Fibroblast of lung (primary cell): ENCODE measurements around the gene LIPH. TPM values are rescaled to one million over a fixed set of nuclear protein-coding genes. Genes with fewer than 3 reads are reported as not detected.

Source experiments
- DNase-seq, 2 donors: peaks; one replicate each; pipeline versions ENCODE4 v3.0.0 to v3.0.0-alpha.2; 2010; ENCODE audit warnings: low read depth in 2 of 2
- H2AFZ ChIP-seq: 2 replicates; pipeline ENCODE4 v1.5.1; 2012; ENCODE audit warnings: low read length, control low read depth, inconsistent platforms
- H3K27ac ChIP-seq: 2 replicates; pipeline ENCODE4 v1.5.1; 2011; ENCODE audit warnings: low read length, control low read depth; ENCODE audit not compliant: insufficient read depth
- H3K27me3 ChIP-seq: 2 replicates; pipeline ENCODE4 v1.5.1; 2011; ENCODE audit warnings: mild to moderate bottlenecking, low read length; ENCODE audit not compliant: control insufficient read depth, insufficient read depth
- H3K36me3 ChIP-seq: 2 replicates; pipeline ENCODE4 v1.5.1; 2011; ENCODE audit warnings: low read length; ENCODE audit not compliant: control insufficient read depth, insufficient read depth
- H3K4me1 ChIP-seq: 2 replicates; pipeline ENCODE4 v1.5.1; 2011; ENCODE audit warnings: low read length; ENCODE audit not compliant: control insufficient read depth, insufficient read depth; ENCODE audit errors: extremely low read depth
- H3K4me2 ChIP-seq: 2 replicates; pipeline ENCODE4 v1.5.1; 2011; ENCODE audit warnings: low read length, control low read depth; ENCODE audit not compliant: insufficient read depth; ENCODE audit errors: extremely low read depth
- H3K4me3 ChIP-seq, 4 experiments: fragments of 200-600 bp in 1 of 4; sonication (generic) in 1 of 4; replicated peaks in 1 of 4; 2 replicates each; pipeline ENCODE4 v1.5.1; 2011 to 2016; ENCODE audit warnings: low read length in 4 of 4, low read depth in 3 of 4, mild to moderate bottlenecking in 3 of 4, control low read depth in 2 of 4, inconsistent platforms in 1 of 4, mixed read lengths in 1 of 4; ENCODE audit not compliant: insufficient read depth in 1 of 4; ENCODE audit errors: control extremely low read depth in 1 of 4
- H3K79me2 ChIP-seq: 2 replicates; pipeline ENCODE4 v1.5.1; 2012; ENCODE audit warnings: mild to moderate bottlenecking, low read length, inconsistent platforms; ENCODE audit not compliant: control insufficient read depth, insufficient read depth
- H3K9ac ChIP-seq: 2 replicates; pipeline ENCODE4 v1.5.1; 2011; ENCODE audit warnings: mild to moderate bottlenecking, low read length, control low read depth; ENCODE audit not compliant: insufficient read depth
- H3K9me3 ChIP-seq: 2 replicates; pipeline ENCODE4 v1.5.1; 2012; ENCODE audit warnings: low read depth, low read length; ENCODE audit not compliant: control insufficient read depth, insufficient read depth
- H4K20me1 ChIP-seq: 2 replicates; pipeline ENCODE4 v1.5.1; 2011; ENCODE audit warnings: low read length; ENCODE audit not compliant: control insufficient read depth, insufficient read depth; ENCODE audit errors: extremely low read depth
- CTCF ChIP-seq, 2 donors: IDR thresholded peaks in 1 of 2; conservative IDR thresholded peaks in 1 of 2; 1 replicate in 1 of 2; 2 replicates in 1 of 2; pipeline ENCODE4 v1.5.1; 2011 to 2012; ENCODE audit warnings: low read length in 2 of 2, control low read depth in 1 of 2, inconsistent platforms in 1 of 2, low read depth in 1 of 2, mild to moderate bottlenecking in 1 of 2
- EZH2 ChIP-seq: IDR thresholded peaks from 2 replicates; pipeline ENCODE4 v1.5.1; 2012; ENCODE audit warnings: low read length, control low read depth, mild to moderate bottlenecking; ENCODE audit errors: missing control alignments
- polyA minus RNA-seq: library from RNA; depleted of rRNA, polyadenylated mRNA; stranded (reverse); fragments of >200 nt; gene quantifications from 2 replicates; pipeline ENCODE4 v1.2.3, GENCODE V29; 2011; ENCODE audit warnings: low replicate concordance
- polyA plus RNA-seq, 2 donors: library from polyadenylated mRNA; depleted of rRNA in 1 of 2; stranded (reverse) in 1 of 2; unstranded in 1 of 2; fragments of >200 nt; gene quantifications; 2 replicates each; pipeline ENCODE4 v1.2.1, GENCODE V29; 2011 to 2012; ENCODE audit warnings: missing spikeins in 1 of 2
- total RNA-seq: library from RNA; depleted of rRNA; stranded (reverse); fragments of >200 nt; gene quantifications from 2 replicates; pipeline ENCODE4 v1.2.1, GENCODE V29; 2014

The LIPH gene
- total RNA-seq (under 0.01 TPM in 1 of 2 replicates, not detected in the other), polyA plus RNA-seq (0.06 and 0.32 TPM in 2 replicates), polyA minus RNA-seq (not detected in 2 replicates)
- polyA plus RNA-seq (2012) = 0.09 and 0.83 TPM in 2 replicates

GRCh38 chr3:185552358-185552877 is at the start of gene LIPH:
Gene LIPH, minus strand, starts transcription at chr3:185552588. Its CDS starts 117 bp downstream, at chr3:185552471.
- Histone ChIP-seq H3K36me3 (no peaks in the 10 kb centered on the region), H3K27me3 (no peaks in the 10 kb centered on the region), H3K9ac (no peak within 1 kb of the TSS), H3K4me2 (peak within 1 kb of the TSS; percentile 11), H3K27ac (no peak within 1 kb of the TSS), H2AFZ (no peak within 1 kb of the TSS), H3K4me3 (no peak within 1 kb of the TSS), H3K4me1 (peaks cover 3% of the 10 kb centered on the region), H4K20me1 (no peaks in the 10 kb centered on the region), H3K79me2 (no peaks in the 10 kb centered on the region), H3K9me3 (no peaks in the 10 kb centered on the region)
- TF ChIP-seq CTCF (conservative IDR thresholded peaks at IDR 0.05 in 1 of 2, IDR thresholded peaks at IDR 0.05 in 1 of 2; ENCODE audit: low read depth in 1 of 2, low read length in 2 of 2) (no peak), EZH2 (no peak)
- DNase-seq = peak in 1 of 2 donors; percentile 39

GRCh38 chr3:185595526-185595925 is 43.1 kb upstream of the LIPH start:
- Histone ChIP-seq H3K9me3 (no peaks in the 10 kb centered on the region), H3K27me3 (no peaks in the 10 kb centered on the region), H4K20me1 (no peaks in the 10 kb centered on the region), H3K27ac (no peak overlapping the region), H2AFZ (no peak overlapping the region), H3K79me2 (no peaks in the 10 kb centered on the region), H3K36me3 (no peaks in the 10 kb centered on the region), H3K4me2 (no peak overlapping the region), H3K4me1 (no peaks in the 10 kb centered on the region), H3K9ac (no peak overlapping the region), H3K4me3 (no peak overlapping the region)
- TF ChIP-seq EZH2 = no peak
- no peak for TF ChIP-seq CTCF (conservative IDR thresholded peaks at IDR 0.05 in 1 of 2, IDR thresholded peaks at IDR 0.05 in 1 of 2; ENCODE audit: low read depth in 1 of 2, low read length in 2 of 2)
- DNase-seq = no peak

- Histone ChIP-seq H3K4me2 (no peak overlapping the region), H3K4me1 (no peaks in the 10 kb centered on the region), H3K9ac (no peak overlapping the region), H3K79me2 (no peaks in the 10 kb centered on the region), H2AFZ (no peak overlapping the region), H4K20me1 (no peaks in the 10 kb centered on the region), H3K9me3 (no peaks in the 10 kb centered on the region), H3K36me3 (no peaks in the 10 kb centered on the region), H3K4me3 (no peak overlapping the region), H3K27me3 (no peaks in the 10 kb centered on the region), H3K27ac (no peak overlapping the region)
- DNase-seq = no peak
- TF ChIP-seq CTCF (conservative IDR thresholded peaks at IDR 0.05 in 1 of 2, IDR thresholded peaks at IDR 0.05 in 1 of 2; ENCODE audit: low read depth in 1 of 2, low read length in 2 of 2) (no peak), EZH2 (no peak)
Measured at GRCh38 chr3:185594073-185594472, 41.7 kb upstream of the LIPH start.
